Endometrial microvascular endothelial cells (primary cell): ENCODE measurements around the gene CRIP1. TPM values are rescaled to one million over a fixed set of nuclear protein-coding genes. Genes with fewer than 3 reads are reported as not detected.

ENCODE experiments used
- in situ Hi-C: cut with HindIII; loops from 2 replicates; pipeline ENCODE4 v1.10.0; 2017; ENCODE audit warnings: low sequenced_read_pairs, low pct_unique_long_range_greater_than_20kb; ENCODE audit errors: inconsistent ontology term
- total RNA-seq: library from RNA; depleted of rRNA; stranded (reverse); fragments of >200 nt; gene quantifications from one replicate; pipeline ENCODE4 v1.2.3, GENCODE V29; 2015; ENCODE audit errors: inconsistent ontology term

Gene CRIP1
- total RNA-seq, 1 donor from 2014 or later = not detected

DNA sequence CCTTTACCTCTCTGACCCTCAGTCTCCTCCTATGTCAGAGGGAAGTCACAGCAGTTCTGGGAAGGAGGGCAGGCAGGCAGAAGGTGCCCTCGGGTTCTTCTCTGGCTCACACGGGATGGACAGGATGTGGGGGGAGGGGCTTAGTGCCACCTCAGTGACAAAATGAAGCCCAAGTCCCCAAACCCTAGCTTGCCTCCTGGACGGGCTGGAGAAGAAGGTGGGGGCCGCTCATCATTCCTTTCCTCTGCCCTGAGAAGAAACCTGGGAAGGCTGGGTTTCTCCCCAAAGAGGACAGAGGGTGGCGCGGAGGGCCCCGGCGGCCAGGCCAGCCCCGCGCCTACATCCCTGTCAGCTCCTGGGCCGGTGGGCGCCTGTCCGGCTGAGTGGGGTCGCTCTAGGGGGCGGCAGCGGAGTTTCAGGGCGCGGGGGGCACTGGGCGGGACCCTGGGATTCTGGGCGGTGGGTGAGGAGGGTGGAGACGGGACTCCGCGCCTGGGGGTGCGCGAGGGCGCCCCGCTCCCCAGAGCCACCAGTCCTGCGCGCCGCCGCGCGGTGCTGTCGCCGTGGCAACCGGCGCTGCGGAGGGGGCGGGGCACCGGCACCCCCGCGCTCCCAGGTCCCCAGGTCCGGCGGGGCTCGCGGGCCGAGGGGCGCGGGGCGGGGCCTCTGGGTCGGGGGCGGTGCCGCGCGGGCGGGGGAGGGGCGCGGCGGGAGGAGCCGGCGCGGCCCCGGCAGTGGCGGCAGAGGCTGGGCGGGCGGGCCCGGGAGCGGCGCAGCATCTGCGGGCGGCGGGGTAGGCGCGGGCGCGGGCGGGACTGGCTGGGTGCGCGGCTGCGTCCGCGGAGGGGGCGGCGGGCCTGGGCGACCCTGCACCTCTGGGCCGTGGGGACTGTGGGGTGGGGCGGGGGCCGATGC, 39.4 kb downstream of the CRIP1 start, which contains the start of gene TMEM121:
Gene TMEM121, plus strand, starts transcription at position 723 of the 915 bp plus-strand sequence. CDS start 2,252 bp downstream, outside the sequence.
- in situ Hi-C loops = no loop called here

GRCh38 chr14:105526776-105527380, 40.2 kb downstream of the CRIP1 start:
- in situ Hi-C loops = no loop called here

DNA sequence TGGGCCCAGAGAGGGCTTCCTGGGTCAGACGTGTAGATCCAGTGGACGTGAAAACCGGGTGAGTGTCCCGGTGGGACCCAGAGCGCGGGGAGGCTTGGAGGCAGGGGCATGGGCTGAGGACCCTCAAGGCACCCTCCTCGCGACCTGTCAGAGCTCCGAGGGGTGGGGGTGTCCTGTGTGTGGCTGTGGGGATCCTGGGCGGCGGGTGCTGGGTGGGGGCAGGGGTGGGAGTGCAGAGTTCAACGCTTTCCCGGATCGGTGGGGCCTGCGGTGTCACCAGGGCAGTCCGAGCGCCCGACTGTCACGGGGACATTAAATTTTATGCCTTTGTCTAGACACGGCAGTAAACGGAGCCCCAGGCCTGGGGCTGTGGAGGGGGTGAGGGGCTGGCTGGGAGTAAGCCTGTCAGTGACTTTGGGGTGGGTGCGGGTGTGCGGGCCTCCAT, 40.7 kb downstream of the CRIP1 start:
- in situ Hi-C loops = no loop called here

DNA sequence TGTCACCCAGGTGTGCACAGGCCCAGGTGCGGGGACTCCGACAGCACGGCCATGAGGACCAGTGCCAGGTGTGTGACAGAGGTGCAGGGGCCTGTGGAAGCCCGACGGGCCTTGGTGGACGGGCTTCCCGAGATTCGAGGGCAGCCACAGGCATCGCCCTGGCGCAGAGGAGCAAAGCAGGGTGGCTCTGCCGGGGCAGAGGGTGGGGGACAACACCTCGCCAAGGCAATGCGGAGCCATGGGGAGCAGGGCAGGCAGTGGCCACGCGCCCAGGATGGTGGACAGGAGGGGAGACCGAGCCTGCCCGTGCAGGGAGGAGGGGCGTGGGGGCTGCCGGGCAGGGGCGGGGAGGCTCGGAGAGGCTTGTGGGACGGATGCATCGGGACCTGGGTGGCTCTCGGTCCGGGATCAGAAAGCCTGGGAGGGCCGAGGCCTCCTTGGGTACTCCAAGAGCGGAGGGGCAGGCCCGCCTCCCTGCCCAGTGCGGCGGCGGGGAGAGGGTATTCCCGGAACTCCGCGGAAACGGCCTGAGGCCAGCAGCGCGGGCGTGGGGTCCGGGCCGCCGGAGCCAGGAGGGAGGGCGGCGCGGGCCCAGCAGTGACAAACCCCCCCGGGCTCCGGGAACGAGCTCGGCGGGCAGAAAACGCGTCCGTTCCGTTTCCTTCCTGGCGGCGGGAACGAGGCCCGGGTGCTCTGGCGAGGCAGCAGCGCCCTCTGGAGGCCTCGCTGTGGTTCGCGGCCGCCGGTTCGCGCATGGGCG, 41.3 kb downstream of the CRIP1 start:
- in situ Hi-C loops = no loop called here

DNA sequence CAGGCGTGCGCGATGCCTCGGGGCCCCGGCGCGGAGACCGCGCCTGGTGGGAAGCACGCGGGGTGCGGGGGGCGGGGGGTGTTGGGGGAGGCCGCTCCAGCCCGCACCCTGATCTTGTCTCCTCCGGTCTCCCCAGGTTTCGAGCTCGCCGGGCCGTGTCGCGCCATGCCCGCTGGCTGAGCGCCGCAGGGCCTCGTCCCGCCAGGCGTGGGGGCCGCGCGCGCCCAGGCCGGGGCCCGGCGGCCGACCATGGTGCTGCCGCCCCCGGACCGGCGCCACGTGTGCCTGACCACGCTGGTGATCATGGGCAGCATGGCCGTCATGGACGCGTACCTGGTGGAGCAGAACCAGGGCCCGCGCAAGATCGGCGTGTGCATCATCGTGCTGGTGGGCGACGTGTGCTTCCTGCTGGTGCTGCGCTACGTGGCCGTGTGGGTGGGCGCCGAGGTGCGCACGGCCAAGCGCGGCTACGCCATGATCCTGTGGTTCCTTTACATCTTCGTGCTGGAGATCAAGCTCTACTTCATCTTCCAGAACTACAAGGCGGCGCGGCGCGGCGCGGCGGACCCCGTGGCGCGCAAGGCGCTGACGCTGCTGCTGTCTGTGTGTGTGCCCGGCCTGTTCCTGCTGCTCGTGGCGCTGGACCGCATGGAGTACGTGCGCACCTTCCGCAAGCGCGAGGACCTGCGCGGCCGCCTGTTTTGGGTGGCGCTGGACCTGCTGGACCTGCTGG, 42.1 kb downstream of the CRIP1 start:
- in situ Hi-C loops = no loop called here

DNA sequence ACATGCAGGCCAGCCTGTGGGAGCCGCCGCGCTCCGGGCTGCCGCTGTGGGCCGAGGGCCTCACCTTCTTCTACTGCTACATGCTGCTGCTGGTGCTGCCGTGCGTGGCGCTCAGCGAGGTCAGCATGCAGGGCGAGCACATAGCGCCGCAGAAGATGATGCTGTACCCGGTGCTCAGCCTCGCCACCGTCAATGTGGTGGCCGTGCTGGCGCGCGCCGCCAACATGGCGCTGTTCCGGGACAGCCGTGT, 42.6 kb downstream of the CRIP1 start:
- in situ Hi-C loops = no loop called here

- in situ Hi-C loops = no loop called here
These were observed 43.0 kb downstream of the CRIP1 start for GRCh38 chr14:105529569-105530284.

GRCh38 chr14:105530285-105531087, 43.8 kb downstream of the CRIP1 start:
- in situ Hi-C loops = no loop called here

DNA sequence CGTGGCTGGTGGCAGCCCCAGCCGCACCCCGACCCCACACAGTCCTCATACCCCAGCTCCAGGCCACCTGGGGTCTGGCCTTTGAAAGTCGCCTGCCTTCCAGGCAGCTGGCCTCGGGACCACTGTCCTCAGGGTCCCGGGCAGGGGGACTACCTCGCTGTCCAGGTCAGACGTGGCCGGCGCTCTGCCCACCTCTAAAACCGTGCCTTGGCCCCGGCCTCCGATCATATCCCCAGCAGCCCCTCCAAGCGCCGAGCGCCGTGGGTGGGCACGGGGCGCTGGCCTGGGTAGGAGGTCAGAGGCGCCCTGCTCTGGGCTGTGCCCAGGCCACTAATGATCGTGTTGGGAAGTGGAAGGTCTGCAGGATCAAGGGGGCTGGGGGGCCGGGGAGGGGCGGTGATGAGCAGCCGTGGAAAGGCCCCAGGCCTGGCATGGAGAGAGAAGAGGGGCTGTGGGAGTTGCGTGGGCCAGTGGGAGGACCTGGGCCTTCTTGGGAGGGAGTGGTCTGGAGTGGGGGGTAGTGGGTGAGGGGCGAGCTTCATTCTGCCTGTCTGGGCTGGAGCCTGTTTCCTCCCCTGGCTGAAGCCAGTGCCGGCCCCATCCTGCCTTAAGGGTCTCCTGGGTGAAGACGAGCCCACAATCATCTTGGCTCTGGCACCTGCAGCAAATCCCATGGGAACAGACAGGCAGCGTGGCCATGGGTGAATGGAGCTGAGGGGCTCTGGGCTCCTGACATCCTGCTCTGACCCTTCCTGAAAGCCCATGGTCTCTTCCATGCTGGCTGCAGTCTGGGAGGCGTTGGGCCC, 44.6 kb downstream of the CRIP1 start:
- in situ Hi-C loops = no loop called here

DNA sequence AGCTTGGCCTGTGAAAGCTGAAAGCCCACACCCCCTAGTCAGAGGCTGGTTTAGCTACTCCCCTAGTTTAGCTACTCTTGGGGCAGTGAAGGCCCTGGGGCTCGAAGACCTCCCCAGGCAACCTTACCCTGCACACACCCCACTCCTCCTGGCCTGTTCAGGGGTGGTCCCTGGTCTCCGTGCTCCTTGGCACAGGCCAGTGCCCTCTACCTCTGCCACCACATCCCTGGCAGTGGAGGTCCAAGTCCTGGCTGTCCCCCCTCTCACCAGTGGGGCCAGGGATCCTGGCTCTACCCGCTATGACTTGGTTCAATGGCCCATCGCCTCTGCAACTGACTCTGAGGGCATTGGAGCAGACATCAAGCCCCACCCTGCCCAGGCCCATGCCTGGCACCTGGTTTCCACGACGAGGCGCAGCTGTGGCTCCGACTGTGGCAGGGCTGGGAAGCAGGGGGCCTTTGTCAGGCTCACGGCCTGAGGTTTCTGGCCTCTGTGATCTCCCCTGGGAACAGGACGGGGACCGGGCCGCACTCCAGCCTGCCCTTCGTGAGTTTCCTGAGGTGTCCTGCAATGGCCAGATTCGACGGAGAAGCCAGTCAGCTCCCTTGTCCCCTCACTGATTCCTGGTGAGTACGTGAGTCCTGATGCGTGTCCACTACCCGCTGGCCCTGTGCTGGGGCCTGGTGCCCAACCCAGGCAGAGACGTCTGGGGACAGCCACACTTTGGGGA, 45.4 kb downstream of the CRIP1 start:
- in situ Hi-C loops = no loop called here

DNA sequence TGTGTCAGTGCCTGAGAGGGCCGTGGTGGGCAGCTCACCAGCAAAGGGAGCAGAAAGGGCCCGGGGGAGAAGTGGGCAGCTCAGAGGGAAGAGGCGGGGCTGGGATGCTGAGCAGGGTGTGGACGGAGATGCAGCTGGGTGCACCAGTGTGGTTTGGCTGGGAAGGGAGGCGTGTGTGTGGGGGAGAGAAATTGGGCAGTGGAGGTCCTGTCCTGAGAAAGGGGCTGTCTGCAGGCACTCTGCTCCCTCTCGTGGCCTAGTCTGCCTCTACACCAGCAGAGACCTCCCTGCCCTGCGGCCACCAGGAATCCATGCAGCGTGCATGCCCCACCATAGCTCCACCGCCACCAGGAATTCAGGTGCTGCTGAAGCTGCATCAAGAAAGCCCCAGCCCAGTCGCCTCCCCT, 46.1 kb downstream of the CRIP1 start:
- in situ Hi-C loops = no loop called here

- in situ Hi-C loops = no loop called here
These were observed 46.7 kb downstream of the CRIP1 start for GRCh38 chr14:105533391-105533790.

GRCh38 chr14:105533811-105534498, 47.3 kb downstream of the CRIP1 start:
- in situ Hi-C loops = no loop called here

DNA sequence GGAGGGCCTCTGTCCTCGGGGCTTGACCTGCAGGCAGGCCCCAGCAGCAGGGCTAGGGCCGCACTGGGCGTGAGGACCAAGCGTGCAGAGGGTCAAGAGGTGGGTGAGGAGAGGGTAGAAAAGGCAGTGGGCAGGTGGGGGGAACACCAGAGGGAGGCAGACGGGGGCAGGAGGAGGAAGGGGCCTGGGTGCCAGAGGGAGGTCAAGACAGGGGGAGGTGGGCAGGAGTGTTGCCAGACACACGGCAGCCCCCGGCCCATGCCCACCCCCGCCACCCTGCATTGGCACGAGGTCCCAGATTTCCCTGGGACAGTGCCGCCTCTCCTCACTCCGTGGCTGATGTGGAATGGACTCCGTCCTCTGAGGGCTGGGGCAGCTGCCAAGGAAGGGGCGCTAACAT, 47.9 kb downstream of the CRIP1 start:
- in situ Hi-C loops = no loop called here

- in situ Hi-C loops = no loop called here
These were observed 49.4 kb downstream of the CRIP1 start for GRCh38 chr14:105536051-105536450.
